B cell (primary cell): Measurements from ENCODE around the gene PDPK1. TPM values are rescaled to one million over a fixed set of nuclear protein-coding genes. Genes with fewer than 3 reads are reported as not detected.

ENCODE experiments used
- ATAC-seq: fragments of 200-7000 bp; cut with Tn5 transposase; one replicate; pipeline ENCODE4 v1.10.0; 2021; ENCODE audit warnings: low read depth, mild to moderate bottlenecking, moderate number of reproducible peaks, moderate library complexity
- CTCF ChIA-PET: fragments of 350-600 bp; sonication (Branson Sonifier 250); formaldehyde crosslinking; loops from one replicate; lab custom pipeline; 2021; ENCODE audit warnings: antibody characterized with exemption, inconsistent platforms; lab: Charles Lee
- POLR2A ChIA-PET: fragments of 350-600 bp; sonication (Branson Sonifier 250); formaldehyde crosslinking; loops from one replicate; lab custom pipeline; 2021; ENCODE audit warnings: antibody characterized with exemption; lab: Charles Lee
- DNase-seq: peaks from one replicate; pipeline ENCODE4 v3.0.0; 2013
- H2AFZ ChIP-seq: 2 replicates; pipeline ENCODE4 v1.6.1; 2012; ENCODE audit warnings: mild to moderate bottlenecking, low read depth, low read length; ENCODE audit not compliant: insufficient read depth, poor library complexity, severe bottlenecking
- H3K27ac ChIP-seq, 2 donors: 1 replicate in 1 of 2; 2 replicates in 1 of 2; pipeline ENCODE4 v1.5.1; 2012 to 2013; ENCODE audit warnings: low read length in 2 of 2, mild to moderate bottlenecking in 2 of 2, moderate library complexity in 1 of 2
- H3K27me3 ChIP-seq, 4 experiments: fragments of 200-600 bp in 1 of 4; sonication (generic) in 1 of 4; replicated peaks in 1 of 4; 1 replicate in 2 of 4; 2 replicates in 2 of 4; pipeline versions ENCODE4 v1.6.1 to v1.7.0; 2013 to 2016; ENCODE audit warnings: low read length in 3 of 4, mild to moderate bottlenecking in 2 of 4, mixed read lengths in 1 of 4, moderate library complexity in 1 of 4; ENCODE audit not compliant: insufficient read depth in 4 of 4, control insufficient read depth in 3 of 4; ENCODE audit errors: control extremely low read depth in 1 of 4
- H3K36me3 ChIP-seq, 2 experiments: replicated peaks in 1 of 2; 1 replicate in 1 of 2; 2 replicates in 1 of 2; pipeline versions ENCODE4 v1.6.1 to v1.7.1; 2013; ENCODE audit warnings: low read length in 1 of 2; ENCODE audit not compliant: insufficient read depth in 2 of 2, control insufficient read depth in 1 of 2; ENCODE audit errors: control extremely low read depth in 1 of 2, extremely low read depth in 1 of 2
- H3K4me1 ChIP-seq, 2 donors: fragments of 200-600 bp in 1 of 2; sonication (generic) in 1 of 2; 1 replicate in 1 of 2; 2 replicates in 1 of 2; pipeline versions ENCODE4 v1.5.1 to v1.6.1; 2013 to 2017; ENCODE audit warnings: low read length in 2 of 2; ENCODE audit not compliant: control insufficient read depth in 2 of 2, insufficient read depth in 2 of 2
- H3K4me2 ChIP-seq: replicated peaks from 2 replicates; pipeline ENCODE3; 2012; ENCODE audit warnings: mild to moderate bottlenecking, low read depth, low read length; ENCODE audit not compliant: poor library complexity, severe bottlenecking
- H3K4me3 ChIP-seq, 5 experiments: fragments of 200-600 bp in 1 of 5; sonication (generic) in 1 of 5; 1 replicate in 3 of 5; 2 replicates in 2 of 5; pipeline versions ENCODE4 v1.5.1 to v1.7.0; 2011 to 2016; ENCODE audit warnings: low read length in 4 of 5, mild to moderate bottlenecking in 4 of 5, low read depth in 2 of 5, control low read depth in 1 of 5, moderate library complexity in 1 of 5; ENCODE audit not compliant: insufficient read depth in 1 of 5; ENCODE audit errors: control extremely low read depth in 1 of 5, extremely low read depth in 1 of 5
- H3K79me2 ChIP-seq: fragments of 200-600 bp; sonication (generic); one replicate; pipeline ENCODE4 v1.6.0; 2016; ENCODE audit warnings: low read length; ENCODE audit not compliant: control insufficient read depth, insufficient read depth
- H3K9ac ChIP-seq: fragments of 200-600 bp; sonication (generic); 2 replicates; pipeline ENCODE4 v1.6.1; 2017; ENCODE audit warnings: mild to moderate bottlenecking, low read length, moderate library complexity
- H3K9me3 ChIP-seq, 3 donors: one replicate each; pipeline versions ENCODE4 v1.6.1 to v1.7.1; 2013; ENCODE audit warnings: low read length in 2 of 3; ENCODE audit not compliant: control insufficient read depth in 2 of 3, insufficient read depth in 1 of 3; ENCODE audit errors: control extremely low read depth in 1 of 3
- H4K20me1 ChIP-seq: 2 replicates; pipeline ENCODE4 v1.6.0; 2012; ENCODE audit warnings: mild to moderate bottlenecking, low read length; ENCODE audit not compliant: insufficient read depth, control insufficient read depth, poor library complexity, severe bottlenecking
- H3K27ac Mint-ChIP-seq: one replicate; pipeline ENCODE4 v1.8.0; 2021; ENCODE audit warnings: mixed read lengths
- H3K27me3 Mint-ChIP-seq: one replicate; pipeline ENCODE4 v1.8.0; 2021; ENCODE audit warnings: mixed read lengths
- H3K4me1 Mint-ChIP-seq: one replicate; pipeline ENCODE4 v1.8.0; 2021; ENCODE audit warnings: mixed read lengths
- H3K4me3 Mint-ChIP-seq: one replicate; pipeline ENCODE4 v1.8.0; 2021; ENCODE audit warnings: mixed read lengths
- H3K9me3 Mint-ChIP-seq: one replicate; pipeline ENCODE4 v1.8.0; 2022; ENCODE audit warnings: mixed read lengths; ENCODE audit not compliant: insufficient read depth
- EZH2 ChIP-seq: IDR thresholded peaks from 2 replicates; pipeline ENCODE4 v1.6.1; 2012; ENCODE audit warnings: borderline replicate concordance, low read depth, mild to moderate bottlenecking, moderate library complexity, low read length; ENCODE audit not compliant: insufficient read depth, poor library complexity, severe bottlenecking
- WGBS: methylation state at CpG from one replicate; pipeline ENCODE4 v1.1.5; 2013; ENCODE audit warnings: missing lambda C conversion rate; ENCODE audit not compliant: insufficient coverage; 5-methylcytosine and 5-hydroxymethylcytosine counted together
- intact Hi-C: fragments of 100-400 bp; cut with micrococcal nuclease; formaldehyde crosslinking; loops from one replicate; pipeline ENCODE4 v1.10.0; 2022
- polyA plus RNA-seq: library from polyadenylated mRNA; depleted of rRNA; stranded (reverse); fragments of >200 nt; gene quantifications from 2 replicates; pipeline ENCODE4 v1.2.3, GENCODE V29; 2012
- total RNA-seq, 2 donors: library from RNA; stranded (reverse); fragments of 120-200 nt in 1 of 2; gene quantifications; 1 replicate in 1 of 2; 2 replicates in 1 of 2; pipeline versions ENCODE4 v1.2.3 to v1.2.4, GENCODE V29; 2013 to 2022
- TF ChIP-seq, protein P1 (sequence below): fragments of 200-600 bp; IDR thresholded peaks from one replicate; pipeline ENCODE4 v1.8.0; 2022; ENCODE audit warnings: antibody characterized with exemption, mild to moderate bottlenecking

Gene PDPK1
- total and polyA plus RNA-seq, 2 donors (not counting 1 experiment from before 2014, with no cell fraction given), result 32.5 to 84.1 TPM

GRCh38 chr16:2514333-2515179, 23.3 kb upstream of the PDPK1 start:
- Histone ChIP-seq H3K4me3 (peak overlapping the region; percentile 75 to 96 (median 82)), H3K36me3 (peaks cover 0 to 19% of the 10 kb centered on the region in 2 experiments), H2AFZ (no peak overlapping the region), H4K20me1 (peaks cover 51% of the 10 kb centered on the region), H3K9ac (peak overlapping the region; percentile 98), H3K79me2 (peaks cover 78% of the 10 kb centered on the region), H3K9me3 (no peaks in the 10 kb centered on the region), H3K27me3 (no peaks in the 10 kb centered on the region), H3K4me1 (peaks cover 79 to 87% of the 10 kb centered on the region in 2 donors), H3K27ac (peak overlapping the region; percentile 94 to 99), H3K4me2 (peak overlapping the region; percentile 91)
- under 1% methylated on average over 40 of the region's 63 CpGs for WGBS
- Mint-ChIP-seq H3K4me3 (peak overlapping the region; percentile 95), H3K27ac (peak overlapping the region; percentile 96), H3K27me3 (no peaks in the 10 kb centered on the region), H3K4me1 (peaks cover 79% of the 10 kb centered on the region), H3K9me3 (no peaks in the 10 kb centered on the region)
- POLR2A ChIA-PET, result interaction anchor here (0.7 to 3.7 kb wide), 3 partner anchors 18 to 23 kb away, joined by 3 to 25 read pairs (median 6); partner anchors contain the start of genes CEMP1 and PDPK1
- no peak for TF ChIP-seq EZH2
- TF ChIP-seq, protein P1, sequence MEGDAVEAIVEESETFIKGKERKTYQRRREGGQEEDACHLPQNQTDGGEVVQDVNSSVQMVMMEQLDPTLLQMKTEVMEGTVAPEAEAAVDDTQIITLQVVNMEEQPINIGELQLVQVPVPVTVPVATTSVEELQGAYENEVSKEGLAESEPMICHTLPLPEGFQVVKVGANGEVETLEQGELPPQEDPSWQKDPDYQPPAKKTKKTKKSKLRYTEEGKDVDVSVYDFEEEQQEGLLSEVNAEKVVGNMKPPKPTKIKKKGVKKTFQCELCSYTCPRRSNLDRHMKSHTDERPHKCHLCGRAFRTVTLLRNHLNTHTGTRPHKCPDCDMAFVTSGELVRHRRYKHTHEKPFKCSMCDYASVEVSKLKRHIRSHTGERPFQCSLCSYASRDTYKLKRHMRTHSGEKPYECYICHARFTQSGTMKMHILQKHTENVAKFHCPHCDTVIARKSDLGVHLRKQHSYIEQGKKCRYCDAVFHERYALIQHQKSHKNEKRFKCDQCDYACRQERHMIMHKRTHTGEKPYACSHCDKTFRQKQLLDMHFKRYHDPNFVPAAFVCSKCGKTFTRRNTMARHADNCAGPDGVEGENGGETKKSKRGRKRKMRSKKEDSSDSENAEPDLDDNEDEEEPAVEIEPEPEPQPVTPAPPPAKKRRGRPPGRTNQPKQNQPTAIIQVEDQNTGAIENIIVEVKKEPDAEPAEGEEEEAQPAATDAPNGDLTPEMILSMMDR, result no peak
- CTCF ChIA-PET, result interaction anchor here (0.8 to 2.3 kb wide), 4 partner anchors 8 to 320 kb away, joined by 3 to 8 read pairs (median 6); no protein-coding TSS in a partner anchor
- intact Hi-C loops, result no loop called here
- ATAC-seq (no peak), DNase-seq (peak; percentile 62)
